ENCODE measurements around the gene GTF2H4.
"Not testable (repeated sequence)": the region's sequence is repeated elsewhere in the genome, so short reads cannot be mapped to it uniquely, and the experiment has no call there.

The GTF2H4 gene

DNA sequence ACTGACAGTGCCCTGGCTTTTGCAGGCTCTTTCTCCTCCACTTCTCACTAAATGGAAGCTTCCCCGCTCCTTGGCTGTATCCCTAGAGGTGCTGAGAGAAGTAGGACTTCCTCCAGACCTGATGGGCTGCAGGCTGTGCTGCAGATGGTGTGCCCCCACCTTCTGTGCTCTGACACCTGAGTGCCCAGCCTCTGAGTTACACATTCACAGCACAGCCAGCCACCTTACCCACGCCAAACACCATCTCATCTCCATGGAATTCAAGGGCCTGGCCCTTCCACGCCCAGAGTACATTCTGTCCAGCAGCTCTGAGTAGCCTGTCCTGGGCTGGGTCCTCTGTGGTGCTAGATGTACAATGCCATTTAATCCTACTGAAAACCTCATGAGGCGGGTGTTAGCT is 18.6 kb downstream of the GTF2H4 start:
- no peak for DNase-seq
- no peak overlapping the region for H3K27ac Mint-ChIP-seq
- TF ChIP-seq, protein P1, sequence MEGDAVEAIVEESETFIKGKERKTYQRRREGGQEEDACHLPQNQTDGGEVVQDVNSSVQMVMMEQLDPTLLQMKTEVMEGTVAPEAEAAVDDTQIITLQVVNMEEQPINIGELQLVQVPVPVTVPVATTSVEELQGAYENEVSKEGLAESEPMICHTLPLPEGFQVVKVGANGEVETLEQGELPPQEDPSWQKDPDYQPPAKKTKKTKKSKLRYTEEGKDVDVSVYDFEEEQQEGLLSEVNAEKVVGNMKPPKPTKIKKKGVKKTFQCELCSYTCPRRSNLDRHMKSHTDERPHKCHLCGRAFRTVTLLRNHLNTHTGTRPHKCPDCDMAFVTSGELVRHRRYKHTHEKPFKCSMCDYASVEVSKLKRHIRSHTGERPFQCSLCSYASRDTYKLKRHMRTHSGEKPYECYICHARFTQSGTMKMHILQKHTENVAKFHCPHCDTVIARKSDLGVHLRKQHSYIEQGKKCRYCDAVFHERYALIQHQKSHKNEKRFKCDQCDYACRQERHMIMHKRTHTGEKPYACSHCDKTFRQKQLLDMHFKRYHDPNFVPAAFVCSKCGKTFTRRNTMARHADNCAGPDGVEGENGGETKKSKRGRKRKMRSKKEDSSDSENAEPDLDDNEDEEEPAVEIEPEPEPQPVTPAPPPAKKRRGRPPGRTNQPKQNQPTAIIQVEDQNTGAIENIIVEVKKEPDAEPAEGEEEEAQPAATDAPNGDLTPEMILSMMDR (IDR thresholded peaks at IDR 0.05), result no peak
- peaks cover 51% of the 10 kb centered on the region for H3K36me3 Mint-ChIP-seq (ENCODE audit: low read depth)
- H3K9me3 Mint-ChIP-seq, result peaks cover 16% of the 10 kb centered on the region
- H3K27me3 Mint-ChIP-seq (ENCODE audit: low read depth, poor library complexity), result no peaks in the 10 kb centered on the region
- H3K4me3 Mint-ChIP-seq, result no peak overlapping the region
- H3K4me1 Mint-ChIP-seq, result peaks cover 5% of the 10 kb centered on the region

DNA sequence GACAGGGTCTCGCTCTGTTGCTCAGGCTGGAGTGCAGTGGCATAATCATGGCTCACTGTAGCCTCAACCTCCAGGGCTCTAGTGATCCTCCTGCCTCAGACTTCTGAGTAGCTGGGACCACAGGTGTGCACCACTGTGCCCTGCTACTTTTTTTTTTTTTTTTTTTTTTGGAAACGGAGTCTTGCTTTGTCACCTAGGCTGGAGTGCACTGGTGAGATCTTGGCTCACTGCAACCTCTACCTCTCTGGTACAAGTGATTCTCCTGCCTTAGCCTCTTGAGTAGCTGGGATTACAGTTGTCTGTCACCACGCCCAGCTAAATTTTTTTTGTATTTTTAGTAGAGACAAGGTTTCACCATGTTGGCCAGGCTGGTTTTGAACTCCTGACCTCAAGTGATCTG is 19.1 kb downstream of the GTF2H4 start:
- not testable (repeated sequence) for H3K4me3 Mint-ChIP-seq

DNA sequence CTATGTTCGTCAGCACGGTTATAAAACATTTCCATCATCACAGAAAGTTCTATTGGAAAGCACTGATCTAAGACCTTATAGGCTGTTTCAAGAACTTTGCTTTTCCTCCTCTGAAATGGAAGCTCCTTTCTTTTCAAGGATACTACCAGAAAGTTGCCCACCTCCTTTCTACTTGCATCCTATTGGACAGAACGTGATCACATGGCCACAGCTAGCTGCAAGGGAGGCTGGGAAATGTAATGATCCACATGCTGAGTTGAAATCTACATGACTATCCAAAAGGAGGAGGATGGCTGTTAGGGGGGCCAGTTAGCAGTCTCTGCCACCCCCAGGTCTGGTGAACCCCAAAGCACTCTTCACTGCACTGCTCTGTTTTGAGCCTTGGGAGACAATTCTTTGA is 20.7 kb downstream of the GTF2H4 start:
- H3K36me3 Mint-ChIP-seq (ENCODE audit: low read depth), result peaks cover 34% of the 10 kb centered on the region
- H3K27me3 Mint-ChIP-seq (ENCODE audit: low read depth, poor library complexity), result peaks cover 3% of the 10 kb centered on the region
- H3K9me3 Mint-ChIP-seq, result peaks cover 16% of the 10 kb centered on the region
- H3K4me1 Mint-ChIP-seq, result peaks cover 5% of the 10 kb centered on the region
- H3K27ac Mint-ChIP-seq, result no peak overlapping the region
- no peak overlapping the region for H3K4me3 Mint-ChIP-seq
- DNase-seq, result no peak
- TF ChIP-seq, protein P1 (IDR thresholded peaks at IDR 0.05), result no peak

More for the DNA sequence above, 19.1 kb downstream of the GTF2H4 start:
- H3K9me3 Mint-ChIP-seq, result peaks cover 16% of the 10 kb centered on the region
- DNase-seq; H3K27me3 Mint-ChIP-seq (ENCODE audit: low read depth, poor library complexity); H3K4me1 Mint-ChIP-seq; H3K27ac Mint-ChIP-seq: not testable (repeated sequence)
- peaks cover 49% of the 10 kb centered on the region for H3K36me3 Mint-ChIP-seq (ENCODE audit: low read depth)

DNA sequence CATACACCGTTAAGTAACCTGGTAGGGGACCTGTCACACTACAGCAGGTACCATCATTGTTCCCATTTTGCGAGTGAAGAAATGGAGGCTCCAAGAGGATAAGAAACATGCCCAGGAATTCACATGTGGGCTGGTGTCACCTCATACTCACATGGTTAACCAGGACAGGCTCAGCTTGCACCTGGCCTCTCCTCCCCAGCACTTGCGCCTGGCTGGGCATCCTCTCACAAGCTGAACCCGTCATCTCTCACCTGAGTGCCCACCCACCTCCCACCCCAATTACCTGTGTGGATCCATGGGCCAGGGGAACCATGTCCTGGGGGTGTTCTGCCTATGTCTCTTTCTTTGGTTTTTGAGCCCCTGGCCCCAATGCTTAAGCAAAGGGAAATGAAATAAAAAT is 22.5 kb downstream of the GTF2H4 start:
- no peak overlapping the region for H3K4me3 Mint-ChIP-seq
- H3K27me3 Mint-ChIP-seq (ENCODE audit: low read depth, poor library complexity), result peaks cover 3% of the 10 kb centered on the region
- no peak for DNase-seq
- TF ChIP-seq, protein P1 (IDR thresholded peaks at IDR 0.05), result no peak
- peaks cover 16% of the 10 kb centered on the region for H3K9me3 Mint-ChIP-seq
- no peak overlapping the region for H3K27ac Mint-ChIP-seq
- no peaks in the 10 kb centered on the region for H3K4me1 Mint-ChIP-seq
- H3K36me3 Mint-ChIP-seq (ENCODE audit: low read depth), result peaks cover 34% of the 10 kb centered on the region

DNA sequence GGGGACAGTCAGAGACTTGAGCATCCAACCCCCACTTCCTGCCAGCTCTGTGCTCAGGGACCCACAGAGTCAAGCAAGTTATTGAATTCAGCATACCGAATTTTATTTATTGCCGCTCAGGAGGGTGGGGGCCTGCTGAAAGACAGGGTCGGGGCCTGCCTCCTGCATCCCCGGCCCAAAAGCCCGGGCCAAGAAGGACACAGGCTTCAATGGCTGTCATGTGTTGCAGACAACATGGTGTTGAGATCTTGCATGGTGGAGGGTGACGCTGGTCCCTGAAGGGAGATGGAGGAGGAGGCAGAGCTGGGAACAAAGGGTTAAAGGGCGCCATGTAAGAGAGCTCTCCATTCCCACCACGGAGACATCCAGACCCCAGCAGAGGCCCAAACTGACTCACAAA is 23.3 kb downstream of the GTF2H4 start:
- H3K27ac Mint-ChIP-seq, result no peak overlapping the region
- H3K36me3 Mint-ChIP-seq (ENCODE audit: low read depth), result peaks cover 32% of the 10 kb centered on the region

DNA sequence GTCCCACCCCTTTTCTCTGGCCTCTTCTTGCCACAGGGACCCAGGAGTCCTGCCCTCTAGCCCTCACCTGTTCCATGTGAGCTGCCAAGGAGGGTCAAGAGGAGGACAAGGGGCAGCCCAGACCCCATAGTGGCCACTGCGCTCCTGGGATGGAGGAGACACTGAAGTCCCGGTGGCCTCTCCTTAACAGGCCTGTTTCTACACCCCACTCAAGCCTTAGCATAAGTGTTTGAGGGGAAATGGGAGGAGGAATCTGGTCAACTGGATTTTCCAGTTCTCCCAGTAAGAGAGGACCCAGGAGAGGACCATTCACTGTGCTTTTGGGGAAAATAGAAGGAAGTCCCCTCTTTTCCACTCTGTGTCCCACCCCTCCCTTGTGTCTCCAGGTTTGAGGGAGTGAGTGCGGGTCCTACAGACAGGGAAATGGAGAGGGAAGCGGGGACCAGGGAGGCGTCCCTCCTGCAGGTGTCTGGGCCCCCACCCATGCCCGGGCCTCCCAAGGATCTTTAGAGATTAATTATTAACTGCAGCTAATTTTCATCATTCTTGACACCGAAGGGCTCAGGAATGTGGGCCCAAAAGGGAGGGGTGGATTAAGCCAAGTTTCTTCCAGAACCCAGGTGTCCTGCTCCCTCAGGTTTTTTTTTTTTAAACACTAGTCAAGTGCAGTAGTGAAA is 24.1 kb downstream of the GTF2H4 start, which contains the start of gene SFTA2:
Gene SFTA2, minus strand, starts transcription at position 202 of the 677 bp plus-strand sequence. Its CDS starts 74 bp downstream, at position 128.
- Mint-ChIP-seq H3K4me1 (peaks cover 9% of the 10 kb centered on the region), H3K36me3 (ENCODE audit: low read depth) (peaks cover 24% of the 10 kb centered on the region), H3K9me3 (peaks cover 16% of the 10 kb centered on the region), H3K4me3 (no peak within 1 kb of the TSS), H3K27ac (no peak within 1 kb of the TSS), H3K27me3 (ENCODE audit: low read depth, poor library complexity) (peaks cover 3% of the 10 kb centered on the region)
- TF ChIP-seq, protein P1 (IDR thresholded peaks at IDR 0.05), result no peak
- DNase-seq, result no peak

More for the DNA sequence above, 23.3 kb downstream of the GTF2H4 start:
- no peak overlapping the region for H3K4me3 Mint-ChIP-seq
- TF ChIP-seq, protein P1 (IDR thresholded peaks at IDR 0.05), result no peak
- peaks cover under 1% of the 10 kb centered on the region for H3K4me1 Mint-ChIP-seq
- peaks cover 3% of the 10 kb centered on the region for H3K27me3 Mint-ChIP-seq (ENCODE audit: low read depth, poor library complexity)
- DNase-seq, result no peak
- H3K9me3 Mint-ChIP-seq, result peaks cover 16% of the 10 kb centered on the region

Measured in nephron progenitor cell (in vitro differentiated cells).